ENCODE measurements around the gene GRIK5. TPM values are rescaled to one million over a fixed set of nuclear protein-coding genes. Genes with fewer than 3 reads are reported as not detected.

GRIK5 gene
- total RNA-seq, 1 experiment from 2014 or later = 0.61 TPM

DNA sequence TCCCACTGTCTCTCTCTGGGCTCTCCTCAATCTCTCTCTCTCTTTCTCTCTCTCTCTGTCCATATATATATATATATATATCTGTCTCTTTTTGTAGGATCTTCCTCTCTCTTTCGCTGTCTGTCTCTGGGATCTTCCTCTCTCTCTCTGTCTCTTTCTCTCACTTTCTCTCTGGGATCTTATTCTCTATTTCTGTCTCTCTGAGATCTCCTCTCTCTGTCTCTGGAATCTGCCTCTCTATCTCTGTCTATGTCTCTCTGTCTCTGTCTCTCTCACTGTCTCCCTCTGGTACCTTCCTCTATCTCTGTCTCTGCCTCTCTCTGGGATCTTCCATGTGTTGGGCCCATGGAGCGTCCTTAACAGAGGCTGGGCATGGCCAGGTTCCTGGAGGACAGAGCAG, 79.4 kb downstream of the GRIK5 start:
- TF ChIP-seq, protein P1, sequence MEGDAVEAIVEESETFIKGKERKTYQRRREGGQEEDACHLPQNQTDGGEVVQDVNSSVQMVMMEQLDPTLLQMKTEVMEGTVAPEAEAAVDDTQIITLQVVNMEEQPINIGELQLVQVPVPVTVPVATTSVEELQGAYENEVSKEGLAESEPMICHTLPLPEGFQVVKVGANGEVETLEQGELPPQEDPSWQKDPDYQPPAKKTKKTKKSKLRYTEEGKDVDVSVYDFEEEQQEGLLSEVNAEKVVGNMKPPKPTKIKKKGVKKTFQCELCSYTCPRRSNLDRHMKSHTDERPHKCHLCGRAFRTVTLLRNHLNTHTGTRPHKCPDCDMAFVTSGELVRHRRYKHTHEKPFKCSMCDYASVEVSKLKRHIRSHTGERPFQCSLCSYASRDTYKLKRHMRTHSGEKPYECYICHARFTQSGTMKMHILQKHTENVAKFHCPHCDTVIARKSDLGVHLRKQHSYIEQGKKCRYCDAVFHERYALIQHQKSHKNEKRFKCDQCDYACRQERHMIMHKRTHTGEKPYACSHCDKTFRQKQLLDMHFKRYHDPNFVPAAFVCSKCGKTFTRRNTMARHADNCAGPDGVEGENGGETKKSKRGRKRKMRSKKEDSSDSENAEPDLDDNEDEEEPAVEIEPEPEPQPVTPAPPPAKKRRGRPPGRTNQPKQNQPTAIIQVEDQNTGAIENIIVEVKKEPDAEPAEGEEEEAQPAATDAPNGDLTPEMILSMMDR (IDR thresholded peaks at IDR 0.05; ENCODE audit: unreplicated experiment) = no peak
- Mint-ChIP-seq H3K27me3 (ENCODE audit: unreplicated experiment) (peaks cover 15% of the 10 kb centered on the region), H3K36me3 (ENCODE audit: insufficient read depth, unreplicated experiment) (peaks cover 4% of the 10 kb centered on the region), H3K4me3 (ENCODE audit: low read depth, unreplicated experiment) (no peak overlapping the region), H3K4me1 (ENCODE audit: low read depth, unreplicated experiment) (no peaks in the 10 kb centered on the region), H3K9me3 (ENCODE audit: low read depth, unreplicated experiment) (no peaks in the 10 kb centered on the region), H3K27ac (ENCODE audit: unreplicated experiment) (no peak overlapping the region)
- intact Hi-C loops (cut with micrococcal nuclease; ENCODE audit: unreplicated experiment) = loop anchor here (10.0 kb wide), 1 partner anchor 104 kb away; no protein-coding TSS in a partner anchor
- CTCF ChIA-PET = interaction anchor here (0.7 kb wide), 1 partner anchor 108 kb away, joined by 3 read pairs; no protein-coding TSS in a partner anchor
- no TSS peak for BruUV-seq (replicated peaks)
- no peak for DNase-seq

DNA sequence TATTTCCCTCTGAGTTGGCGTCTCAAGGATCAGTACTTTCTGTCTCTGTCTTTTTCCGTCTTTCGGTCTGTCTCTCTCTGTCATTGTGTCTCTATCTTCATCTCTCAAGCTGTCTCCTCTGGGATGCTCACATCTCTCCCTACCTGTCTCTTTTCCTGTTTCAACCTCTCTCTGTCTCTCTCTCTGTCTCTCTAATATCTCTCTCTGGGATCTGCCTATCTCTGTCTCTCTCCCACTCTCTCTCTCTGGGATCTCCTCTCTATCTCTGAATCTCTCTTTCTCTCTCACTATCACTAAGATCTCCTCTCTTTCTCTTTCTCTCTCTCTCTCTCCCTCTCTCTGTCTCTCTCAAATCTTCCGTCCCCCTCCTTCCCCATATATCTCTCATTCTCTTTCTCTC, 80.0 kb downstream of the GRIK5 start:
- Mint-ChIP-seq H3K36me3 (ENCODE audit: insufficient read depth, unreplicated experiment) (no peaks in the 10 kb centered on the region), H3K27ac (ENCODE audit: unreplicated experiment) (no peak overlapping the region), H3K4me1 (ENCODE audit: low read depth, unreplicated experiment) (no peaks in the 10 kb centered on the region), H3K27me3 (ENCODE audit: unreplicated experiment) (peaks cover 15% of the 10 kb centered on the region), H3K9me3 (ENCODE audit: low read depth, unreplicated experiment) (no peaks in the 10 kb centered on the region), H3K4me3 (ENCODE audit: low read depth, unreplicated experiment) (no peak overlapping the region)
- BruUV-seq (replicated peaks) = no TSS peak
- intact Hi-C loops (cut with micrococcal nuclease; ENCODE audit: unreplicated experiment) = loop anchor here (10.0 kb wide), 1 partner anchor 105 kb away; no protein-coding TSS in a partner anchor
- DNase-seq = no peak
- CTCF ChIA-PET = interaction anchor here (1.2 kb wide), 1 partner anchor 23 kb away, joined by 6 read pairs; no protein-coding TSS in a partner anchor
- TF ChIP-seq, protein P1 (IDR thresholded peaks at IDR 0.05; ENCODE audit: unreplicated experiment) = no peak

DNA sequence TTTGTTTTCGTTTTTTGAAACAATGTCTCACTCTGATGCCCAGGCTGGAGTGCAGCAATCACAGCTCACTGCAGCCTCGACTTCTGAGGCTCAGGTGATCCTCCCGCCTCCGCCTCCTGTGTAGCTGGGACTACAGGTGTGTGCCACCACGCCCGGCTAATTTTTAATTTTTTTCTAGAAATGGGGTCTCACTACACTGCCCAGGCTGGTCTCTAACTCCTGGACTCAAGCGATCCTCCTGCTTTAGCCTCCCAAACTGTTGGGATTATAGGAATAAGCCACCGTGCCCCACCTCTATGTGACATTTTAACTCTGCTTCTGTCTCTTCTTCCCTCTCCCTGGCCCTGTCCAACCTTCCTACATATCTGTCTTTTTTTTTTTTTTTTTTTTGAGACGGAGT, 81.1 kb downstream of the GRIK5 start:
- intact Hi-C loops (cut with micrococcal nuclease; ENCODE audit: unreplicated experiment) = no loop called here
- Mint-ChIP-seq H3K27ac (ENCODE audit: unreplicated experiment) (no peak overlapping the region), H3K4me1 (ENCODE audit: low read depth, unreplicated experiment) (no peaks in the 10 kb centered on the region), H3K4me3 (ENCODE audit: low read depth, unreplicated experiment) (no peak overlapping the region), H3K36me3 (ENCODE audit: insufficient read depth, unreplicated experiment) (no peaks in the 10 kb centered on the region), H3K27me3 (ENCODE audit: unreplicated experiment) (peaks cover 16% of the 10 kb centered on the region), H3K9me3 (ENCODE audit: low read depth, unreplicated experiment) (no peaks in the 10 kb centered on the region)
- BruUV-seq (replicated peaks) = no TSS peak
- DNase-seq = no peak
- CTCF ChIA-PET = interaction anchor here (1.2 kb wide), 1 partner anchor 24 kb away, joined by 6 read pairs; no protein-coding TSS in a partner anchor
- TF ChIP-seq, protein P1 (IDR thresholded peaks at IDR 0.05; ENCODE audit: unreplicated experiment) = no peak

DNA sequence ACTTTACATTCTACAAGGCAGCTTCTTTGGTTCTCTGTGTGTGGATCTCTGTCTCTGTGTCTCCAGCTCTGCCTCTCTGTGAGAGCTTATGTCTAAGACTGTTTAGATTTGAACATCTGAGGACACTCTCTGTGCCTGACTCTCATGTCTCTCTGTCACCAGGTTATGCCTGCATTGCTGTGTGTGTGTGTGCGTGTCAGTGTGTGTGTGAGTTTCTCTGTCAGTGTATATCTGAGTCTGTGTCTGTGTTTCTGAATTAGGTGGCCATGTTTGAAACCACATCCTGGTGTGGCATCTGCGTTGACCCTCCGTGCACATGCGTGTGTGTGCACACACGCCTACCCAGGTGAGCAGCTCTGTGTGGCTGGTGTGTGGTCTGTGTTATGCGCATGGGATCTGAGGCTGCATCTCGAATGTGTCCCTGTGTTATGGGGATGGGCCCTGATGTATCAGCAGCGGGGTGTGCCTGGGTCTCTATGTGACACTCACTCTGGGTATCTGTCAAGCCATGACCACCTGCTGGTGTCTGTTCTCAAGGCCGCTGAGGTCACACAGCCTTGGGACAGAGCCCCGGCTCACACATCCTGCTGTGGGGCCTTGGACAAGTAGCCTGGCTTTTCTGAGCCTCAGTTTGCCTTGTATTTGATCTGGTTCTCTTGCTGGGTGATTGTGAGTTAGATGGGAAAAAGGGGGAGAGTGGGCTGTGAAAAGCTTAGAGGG, 82.7 kb downstream of the GRIK5 start:
- Mint-ChIP-seq H3K4me3 (ENCODE audit: low read depth, unreplicated experiment) (no peak overlapping the region), H3K4me1 (ENCODE audit: low read depth, unreplicated experiment) (no peaks in the 10 kb centered on the region), H3K9me3 (ENCODE audit: low read depth, unreplicated experiment) (no peaks in the 10 kb centered on the region), H3K27ac (ENCODE audit: unreplicated experiment) (no peak overlapping the region), H3K36me3 (ENCODE audit: insufficient read depth, unreplicated experiment) (no peaks in the 10 kb centered on the region), H3K27me3 (ENCODE audit: unreplicated experiment) (peaks cover 25% of the 10 kb centered on the region)
- no TSS peak for BruUV-seq (replicated peaks)
- no peak for DNase-seq
- TF ChIP-seq, protein P1 (IDR thresholded peaks at IDR 0.05; ENCODE audit: unreplicated experiment) = no peak
- CTCF ChIA-PET = interaction anchor here (0.7 kb wide), 1 partner anchor 126 kb away, joined by 3 read pairs; no protein-coding TSS in a partner anchor
- intact Hi-C loops (cut with micrococcal nuclease; ENCODE audit: unreplicated experiment) = no loop called here
